GM04504 (cell line): ENCODE data around the gene CNST.

Experiments used
- DNase-seq: peaks from one replicate; pipeline ENCODE4 v3.0.0-alpha.2; 2012; ENCODE audit warnings: low read depth

Gene CNST, protein sequence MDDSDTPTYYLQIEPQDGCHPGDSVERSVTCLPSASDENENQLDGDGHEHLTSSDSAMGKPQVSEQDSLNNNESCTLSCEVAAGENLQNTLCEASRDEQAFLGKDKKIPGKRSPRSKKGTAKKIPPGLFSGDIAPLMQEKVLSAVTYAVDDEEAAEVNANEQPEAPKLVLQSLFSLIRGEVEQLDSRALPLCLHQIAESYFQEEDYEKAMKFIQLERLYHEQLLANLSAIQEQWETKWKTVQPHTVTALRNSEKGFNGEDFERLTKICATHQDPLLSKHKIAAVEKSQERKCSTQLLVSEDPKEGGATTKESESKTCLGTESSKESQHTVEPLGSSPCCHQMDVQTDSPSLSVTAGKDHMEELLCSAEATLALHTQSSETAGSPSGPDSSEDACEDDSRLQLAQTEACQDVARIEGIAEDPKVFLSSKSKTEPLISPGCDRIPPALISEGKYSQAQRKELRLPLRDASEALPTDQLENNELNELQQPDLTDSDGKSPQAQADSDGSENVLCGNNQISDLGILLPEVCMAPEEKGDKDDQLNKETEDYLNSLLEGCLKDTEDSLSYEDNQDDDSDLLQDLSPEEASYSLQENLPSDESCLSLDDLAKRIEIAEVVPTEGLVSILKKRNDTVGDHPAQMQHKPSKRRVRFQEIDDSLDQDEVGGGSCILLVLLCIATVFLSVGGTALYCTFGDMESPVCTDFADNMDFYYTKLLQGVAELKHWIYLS

GRCh38 chr1:246566128-246566812 lies at the start of gene CNST, which contains the start of gene TFB2M:
CNST (plus strand) TSS chr1:246566456; CDS start chr1:246591563, 25,107 bp downstream.
TFB2M (minus strand) TSS chr1:246566261; CDS start chr1:246566138, 123 bp downstream.
- DNase-seq, result peak; percentile 98

- DNase-seq, result no peak
Observed at GRCh38 chr1:246517391-246517790, 48.9 kb upstream of the CNST start.

- DNase-seq, result no peak
Observed at GRCh38 chr1:246518456-246519205, 47.6 kb upstream of the CNST start.

GRCh38 chr1:246519514-246519913 lies 46.7 kb upstream of the CNST start:
- DNase-seq, result no peak

DNA sequence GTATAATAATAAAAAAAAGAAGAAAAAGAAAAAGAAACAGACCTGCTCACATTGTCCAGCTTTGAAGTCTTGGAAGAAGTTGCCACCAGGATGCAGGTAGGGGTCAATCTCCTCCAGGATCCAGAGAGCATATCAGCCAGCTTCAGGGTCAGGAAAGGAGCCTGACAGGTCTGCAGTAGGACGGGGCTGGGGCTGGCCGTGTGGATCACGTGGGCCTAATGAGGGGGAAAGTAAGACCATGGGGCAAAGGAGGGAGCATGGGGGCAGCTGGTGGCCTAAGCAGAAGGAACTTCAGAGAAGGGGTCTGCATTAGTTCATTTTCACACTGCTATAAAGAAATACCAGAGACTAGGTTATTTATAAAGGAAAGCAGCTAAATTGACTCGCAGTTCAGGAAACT lies 39.9 kb upstream of the CNST start:
- no peak for DNase-seq

DNA sequence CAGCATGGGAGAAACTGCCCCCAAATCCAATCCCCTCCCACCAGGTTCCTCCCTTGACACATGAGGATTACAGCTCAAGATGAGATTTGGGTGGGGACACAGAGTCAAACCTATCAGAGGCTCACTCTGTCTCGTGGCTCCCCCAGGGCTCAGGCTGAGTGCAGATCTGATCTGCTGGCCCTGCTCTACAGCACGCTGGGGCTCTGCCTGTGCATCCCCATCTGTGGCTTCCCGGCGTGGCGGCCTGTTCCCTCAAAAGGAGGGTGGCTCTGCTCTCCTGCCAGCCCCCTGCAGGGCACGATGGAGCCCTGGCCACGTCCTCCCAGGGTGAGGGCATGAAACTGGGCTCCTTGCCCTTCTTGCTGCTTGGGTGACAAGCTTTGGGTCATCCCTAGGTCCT lies 39.3 kb upstream of the CNST start:
- no peak for DNase-seq

DNA sequence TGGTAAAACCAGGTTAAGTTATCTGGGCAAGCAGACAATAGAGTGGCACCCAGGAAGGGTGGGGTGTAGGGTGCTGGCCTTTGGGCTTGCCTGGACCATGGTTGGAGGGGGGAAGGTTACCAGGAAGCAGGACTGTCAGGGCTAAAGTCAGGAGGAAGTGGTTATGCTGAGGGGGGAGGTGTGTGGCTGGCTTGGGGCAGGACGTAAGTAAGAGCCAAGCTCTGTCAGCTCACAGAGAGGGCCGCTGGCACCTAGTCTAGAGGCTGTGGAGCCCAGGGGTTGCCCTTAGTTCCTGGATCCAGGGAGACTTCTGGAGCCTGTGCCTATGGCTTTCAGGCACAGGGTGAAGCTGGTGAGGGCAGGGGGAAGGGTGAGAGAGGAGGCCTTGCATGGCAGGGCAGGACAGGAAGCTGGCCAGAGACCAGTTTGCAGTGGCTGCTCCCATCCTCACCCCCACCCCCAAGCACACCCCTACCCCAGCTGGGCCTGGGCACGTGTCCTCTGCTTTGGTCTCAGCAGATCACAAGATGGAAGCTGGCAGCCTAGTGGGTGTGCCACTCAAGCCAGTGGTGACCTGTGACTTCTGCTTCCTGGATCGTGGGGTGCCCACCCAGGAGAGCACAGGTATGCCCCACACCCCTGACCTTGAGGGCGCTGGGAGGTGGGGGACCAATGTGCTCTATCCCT lies 38.7 kb upstream of the CNST start:
- no peak for DNase-seq

GRCh38 chr1:246528933-246529731 lies 37.1 kb upstream of the CNST start:
- DNase-seq, result no peak

GRCh38 chr1:246530482-246530881 lies 35.8 kb upstream of the CNST start:
- no peak for DNase-seq

DNA sequence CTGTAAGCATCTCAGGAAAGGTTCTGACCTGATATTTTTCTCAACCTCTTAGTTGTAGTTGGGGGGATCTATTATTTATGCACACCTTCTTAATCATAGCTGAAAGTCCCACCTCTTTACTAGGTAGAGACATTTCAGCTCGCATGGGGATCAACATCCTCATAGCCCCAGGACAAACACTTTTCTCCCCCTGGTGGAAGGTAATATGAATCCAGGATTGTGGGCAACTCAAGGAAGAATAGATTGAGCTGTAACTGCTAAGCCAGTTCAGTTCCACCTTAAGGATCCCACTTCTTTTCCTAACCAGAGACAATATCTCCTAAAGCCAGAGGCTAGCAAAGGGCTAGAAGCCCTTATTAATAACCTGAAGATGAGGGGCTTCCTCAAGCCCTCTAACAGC lies 33.7 kb upstream of the CNST start:
- no peak for DNase-seq

- DNase-seq, result no peak
Observed at GRCh38 chr1:246533371-246533905, 32.8 kb upstream of the CNST start.

DNA sequence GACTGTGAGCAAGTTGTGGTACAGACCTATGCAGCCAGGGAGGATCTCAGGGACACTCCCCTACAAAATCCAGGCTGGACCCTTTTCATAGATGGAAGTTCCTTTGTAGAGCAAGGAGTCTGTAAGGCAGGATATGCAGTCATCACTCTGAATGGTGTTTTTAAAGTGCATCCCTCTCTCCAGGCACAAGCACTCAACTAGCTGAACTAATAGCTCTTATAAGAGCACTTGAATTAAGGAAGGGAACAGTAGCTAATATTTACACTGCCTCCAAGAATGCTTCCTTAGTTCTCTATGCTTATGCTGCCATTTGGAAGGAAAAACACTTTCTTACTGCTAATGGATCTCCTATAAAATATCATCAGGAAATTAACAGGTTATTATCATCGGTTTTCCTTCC lies 32.1 kb upstream of the CNST start:
- DNase-seq, result no peak

GRCh38 chr1:246537441-246537840 lies 28.8 kb upstream of the CNST start:
- DNase-seq, result no peak

- DNase-seq, result no peak
Observed at GRCh38 chr1:246537887-246538286, 28.4 kb upstream of the CNST start.

GRCh38 chr1:246540738-246541491 lies 25.3 kb upstream of the CNST start:
- no peak for DNase-seq

- no peak for DNase-seq
Observed at GRCh38 chr1:246544001-246544400, 22.3 kb upstream of the CNST start.

DNA sequence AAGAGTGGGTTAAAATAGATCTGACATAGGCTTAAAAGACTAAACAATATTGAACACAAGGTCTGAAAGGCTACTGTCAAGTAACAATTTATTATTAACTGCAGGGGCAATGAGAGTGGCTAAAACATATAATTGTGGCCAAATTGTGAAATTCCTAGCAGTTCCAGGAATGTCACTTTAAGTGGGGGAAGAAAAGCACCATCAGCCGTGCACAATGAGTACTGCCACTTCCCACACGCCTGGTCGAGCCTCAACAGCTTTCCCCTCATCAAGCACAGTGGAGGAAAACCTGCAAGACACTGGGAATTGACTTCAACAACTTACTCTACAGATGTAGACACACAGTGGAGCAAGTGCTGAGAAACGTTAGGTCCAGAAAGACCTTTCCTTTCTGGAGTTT lies 16.6 kb upstream of the CNST start:
- no peak for DNase-seq

DNA sequence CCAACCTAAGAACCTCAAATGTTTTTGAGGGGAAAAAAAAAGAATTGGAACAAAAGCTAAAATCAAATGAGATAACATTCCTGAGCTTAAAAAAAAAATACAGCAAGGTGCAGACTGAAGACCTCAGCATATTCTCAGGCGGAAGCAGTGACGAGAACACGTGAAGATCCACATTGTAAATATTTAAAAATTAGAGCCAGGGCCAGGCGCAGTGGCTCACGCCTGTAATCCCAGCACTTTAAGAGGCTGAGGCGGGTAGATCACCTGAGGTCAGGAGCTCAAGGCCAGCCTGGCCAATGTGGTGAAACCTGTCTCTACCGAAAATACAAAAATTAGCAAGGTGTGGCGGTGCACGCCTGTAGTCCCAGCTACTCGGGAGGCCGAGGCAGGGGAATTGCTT lies 15.9 kb upstream of the CNST start:
- no peak for DNase-seq

GRCh38 chr1:246552110-246552509 lies 14.1 kb upstream of the CNST start:
- no peak for DNase-seq

DNA sequence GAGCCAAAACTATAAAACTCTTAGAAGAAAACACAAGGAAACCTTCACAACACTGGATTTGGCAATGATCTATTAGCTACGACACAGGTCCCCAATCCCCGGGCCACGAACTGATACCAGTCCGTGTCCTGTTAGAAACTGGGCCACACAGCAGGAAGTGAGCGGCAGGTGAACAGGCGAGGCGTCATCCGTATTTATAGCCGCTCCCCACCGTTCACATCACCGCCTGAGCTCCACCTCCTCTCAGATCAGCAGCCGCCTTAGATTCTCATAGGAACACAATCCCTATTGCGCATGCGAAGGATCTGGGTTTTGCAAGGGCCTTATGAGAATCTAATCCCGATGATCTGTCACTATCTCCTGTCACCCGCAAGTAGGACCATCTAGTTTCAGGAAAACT lies 12.1 kb upstream of the CNST start:
- DNase-seq, result no peak
